ENCODE data around the gene GADL1. TPM values are rescaled to one million over a fixed set of nuclear protein-coding genes. Genes with fewer than 3 reads are reported as not detected.

Gene GADL1
- total RNA-seq, 4 donors from 2014 or later = not detected

DNA sequence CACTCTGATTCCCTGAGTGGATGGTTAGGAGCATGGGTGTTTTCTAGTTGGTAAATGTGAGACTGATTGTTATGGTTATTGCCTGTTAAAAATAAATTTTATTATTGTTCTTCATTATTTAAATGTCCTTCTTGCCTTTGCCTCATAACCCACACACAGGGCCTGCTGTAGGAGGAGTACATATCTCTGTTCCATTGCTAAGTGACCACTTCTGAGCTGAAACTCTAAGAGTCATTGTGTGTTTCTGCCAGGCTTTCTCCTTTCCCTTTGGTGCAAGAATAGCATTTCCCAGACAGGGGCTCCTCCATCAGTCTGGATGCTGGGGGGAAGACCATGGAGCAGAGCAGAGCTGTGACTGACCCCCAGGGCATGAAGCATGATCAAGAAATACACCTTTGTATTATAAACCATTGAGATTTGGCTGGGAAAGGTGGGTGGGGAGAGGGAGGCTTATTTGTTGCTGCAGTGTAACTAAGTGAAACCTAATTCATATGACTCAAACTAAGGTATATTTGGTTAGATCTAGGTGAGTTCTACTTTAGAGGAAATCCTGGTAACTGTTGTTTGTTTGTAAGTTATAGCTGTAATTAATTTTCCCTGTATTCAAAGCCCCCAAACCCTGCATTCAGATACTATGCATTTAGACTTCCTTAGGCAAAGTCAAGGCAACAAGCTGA, 150.7 kb downstream of the GADL1 start:
- no peaks in the 10 kb centered on the region for H3K27me3 ChIP-seq
- no peak for TF ChIP-seq POLR2A (IDR thresholded peaks at IDR 0.05)
- TF ChIP-seq, protein P1, sequence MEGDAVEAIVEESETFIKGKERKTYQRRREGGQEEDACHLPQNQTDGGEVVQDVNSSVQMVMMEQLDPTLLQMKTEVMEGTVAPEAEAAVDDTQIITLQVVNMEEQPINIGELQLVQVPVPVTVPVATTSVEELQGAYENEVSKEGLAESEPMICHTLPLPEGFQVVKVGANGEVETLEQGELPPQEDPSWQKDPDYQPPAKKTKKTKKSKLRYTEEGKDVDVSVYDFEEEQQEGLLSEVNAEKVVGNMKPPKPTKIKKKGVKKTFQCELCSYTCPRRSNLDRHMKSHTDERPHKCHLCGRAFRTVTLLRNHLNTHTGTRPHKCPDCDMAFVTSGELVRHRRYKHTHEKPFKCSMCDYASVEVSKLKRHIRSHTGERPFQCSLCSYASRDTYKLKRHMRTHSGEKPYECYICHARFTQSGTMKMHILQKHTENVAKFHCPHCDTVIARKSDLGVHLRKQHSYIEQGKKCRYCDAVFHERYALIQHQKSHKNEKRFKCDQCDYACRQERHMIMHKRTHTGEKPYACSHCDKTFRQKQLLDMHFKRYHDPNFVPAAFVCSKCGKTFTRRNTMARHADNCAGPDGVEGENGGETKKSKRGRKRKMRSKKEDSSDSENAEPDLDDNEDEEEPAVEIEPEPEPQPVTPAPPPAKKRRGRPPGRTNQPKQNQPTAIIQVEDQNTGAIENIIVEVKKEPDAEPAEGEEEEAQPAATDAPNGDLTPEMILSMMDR (IDR thresholded peaks at IDR 0.05) = no peak
- intact Hi-C loops (cut with DNase I) = no loop called here
- peaks cover 0 to 6% (median 0%) of the 10 kb centered on the region in 3 donors for H3K4me1 ChIP-seq
- no peaks in the 10 kb centered on the region for H3K36me3 ChIP-seq
- no peak for DNase-seq
- no peak overlapping the region for H3K4me3 ChIP-seq
- no peaks in the 10 kb centered on the region for H3K9me3 ChIP-seq
- H3K27ac ChIP-seq = no peak overlapping the region

DNA sequence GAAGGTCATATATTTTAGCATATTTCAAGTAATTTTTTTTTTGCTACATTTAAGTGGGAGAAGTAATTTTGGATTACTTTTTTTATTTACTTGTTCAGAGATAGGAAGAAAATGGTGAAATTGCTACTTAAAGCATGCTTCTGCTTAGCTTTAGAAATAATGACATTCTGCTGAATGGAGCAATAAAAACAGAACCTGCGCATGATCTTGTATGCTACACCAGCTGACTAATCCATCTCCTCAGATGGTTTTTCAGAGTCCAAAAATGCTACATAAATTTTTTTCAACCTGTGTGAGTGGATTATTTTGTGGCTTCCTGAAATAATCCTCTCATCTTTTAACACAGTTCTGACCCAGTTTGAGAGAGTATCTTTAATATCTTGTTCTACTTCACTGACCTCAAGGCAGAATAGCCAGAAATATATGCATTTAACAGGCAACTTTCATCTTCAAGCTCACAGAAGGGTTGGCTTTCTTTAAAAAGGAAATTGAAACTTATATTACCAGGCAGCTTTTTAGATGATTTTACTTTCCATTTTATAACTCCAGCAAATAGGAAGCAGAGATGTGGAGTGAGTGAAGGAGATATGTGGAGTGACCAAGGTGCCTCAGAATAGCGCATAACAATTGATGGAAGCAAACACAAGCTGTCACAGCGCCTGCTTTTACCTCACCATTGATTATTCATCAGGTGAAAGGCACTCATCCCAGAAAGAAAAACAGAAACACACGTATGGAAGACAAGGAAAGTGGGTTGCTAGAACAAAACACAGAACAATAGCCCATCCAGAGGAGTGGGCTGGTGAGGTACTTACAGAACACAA, 151.5 kb downstream of the GADL1 start:
- Histone ChIP-seq H3K9me3 (no peaks in the 10 kb centered on the region), H3K4me1 (peaks cover 0 to 4% (median 0%) of the 10 kb centered on the region in 3 donors), H3K27ac (no peak overlapping the region), H3K27me3 (no peaks in the 10 kb centered on the region), H3K4me3 (no peak overlapping the region), H3K36me3 (no peaks in the 10 kb centered on the region)
- intact Hi-C loops (cut with DNase I) = no loop called here
- no peak for TF ChIP-seq POLR2A (IDR thresholded peaks at IDR 0.05)
- TF ChIP-seq, protein P1 (IDR thresholded peaks at IDR 0.05) = no peak
- no peak for DNase-seq
- 86% methylated on average over 4 of the region's 4 CpGs for WGBS, 2 donors

DNA sequence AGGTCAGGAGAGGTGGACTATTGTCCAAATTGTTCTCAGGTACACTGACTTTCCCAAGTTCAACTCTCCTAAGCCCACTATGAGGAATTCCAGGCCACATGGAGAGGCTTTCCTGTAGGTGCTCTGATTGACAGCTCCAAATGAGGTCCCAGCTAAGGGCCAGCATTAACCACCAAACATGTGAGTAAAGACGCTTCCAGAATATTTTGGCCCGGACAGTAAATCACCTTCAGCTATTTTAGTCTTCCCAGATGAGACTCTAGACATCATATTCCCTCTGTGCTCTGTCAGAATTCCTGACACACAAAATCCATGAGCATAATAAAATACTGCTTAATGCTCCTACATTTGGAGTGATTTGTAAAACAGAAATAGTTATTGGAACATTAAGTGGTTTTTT, 152.6 kb downstream of the GADL1 start:
- Histone ChIP-seq H3K4me3 (no peak overlapping the region), H3K9me3 (no peaks in the 10 kb centered on the region), H3K4me1 (no peaks in the 10 kb centered on the region), H3K36me3 (no peaks in the 10 kb centered on the region), H3K27ac (no peak overlapping the region), H3K27me3 (no peaks in the 10 kb centered on the region)
- no peak for DNase-seq
- intact Hi-C loops (cut with DNase I) = no loop called here
- 82 to 91% methylated on average over 2 of the region's 2 CpGs for WGBS, 2 donors
- TF ChIP-seq, protein P1 (IDR thresholded peaks at IDR 0.05) = no peak
- TF ChIP-seq POLR2A (IDR thresholded peaks at IDR 0.05) = no peak

DNA sequence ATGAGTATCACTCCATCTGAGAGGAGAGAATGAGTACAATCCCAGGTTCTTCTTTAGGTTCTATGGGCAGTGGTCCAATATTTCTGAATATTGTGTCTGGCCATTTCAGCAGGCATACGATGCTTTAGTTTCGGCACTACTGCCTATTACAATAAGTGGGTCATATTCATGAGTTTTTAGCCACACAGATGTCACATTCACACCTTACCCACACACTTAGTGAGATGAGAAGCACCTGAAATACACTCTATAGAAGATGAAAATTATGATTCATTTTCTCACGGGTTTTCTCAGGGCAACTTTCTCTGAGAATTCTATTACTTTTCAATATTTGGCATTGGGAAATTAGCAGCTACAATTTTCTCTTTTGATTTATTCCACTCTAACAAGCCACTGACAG, 155.9 kb downstream of the GADL1 start:
- H3K27ac ChIP-seq = no peak overlapping the region
- intact Hi-C loops (cut with DNase I) = no loop called here
- no peaks in the 10 kb centered on the region for H3K27me3 ChIP-seq
- H3K9me3 ChIP-seq = no peaks in the 10 kb centered on the region
- no peak for DNase-seq
- TF ChIP-seq, protein P1 (IDR thresholded peaks at IDR 0.05) = no peak
- TF ChIP-seq POLR2A (IDR thresholded peaks at IDR 0.05) = no peak
- no peaks in the 10 kb centered on the region for H3K36me3 ChIP-seq
- H3K4me1 ChIP-seq = no peaks in the 10 kb centered on the region
- WGBS, 2 donors = 93 to 94% methylated on average over 3 of the region's 3 CpGs
- no peak overlapping the region for H3K4me3 ChIP-seq

DNA sequence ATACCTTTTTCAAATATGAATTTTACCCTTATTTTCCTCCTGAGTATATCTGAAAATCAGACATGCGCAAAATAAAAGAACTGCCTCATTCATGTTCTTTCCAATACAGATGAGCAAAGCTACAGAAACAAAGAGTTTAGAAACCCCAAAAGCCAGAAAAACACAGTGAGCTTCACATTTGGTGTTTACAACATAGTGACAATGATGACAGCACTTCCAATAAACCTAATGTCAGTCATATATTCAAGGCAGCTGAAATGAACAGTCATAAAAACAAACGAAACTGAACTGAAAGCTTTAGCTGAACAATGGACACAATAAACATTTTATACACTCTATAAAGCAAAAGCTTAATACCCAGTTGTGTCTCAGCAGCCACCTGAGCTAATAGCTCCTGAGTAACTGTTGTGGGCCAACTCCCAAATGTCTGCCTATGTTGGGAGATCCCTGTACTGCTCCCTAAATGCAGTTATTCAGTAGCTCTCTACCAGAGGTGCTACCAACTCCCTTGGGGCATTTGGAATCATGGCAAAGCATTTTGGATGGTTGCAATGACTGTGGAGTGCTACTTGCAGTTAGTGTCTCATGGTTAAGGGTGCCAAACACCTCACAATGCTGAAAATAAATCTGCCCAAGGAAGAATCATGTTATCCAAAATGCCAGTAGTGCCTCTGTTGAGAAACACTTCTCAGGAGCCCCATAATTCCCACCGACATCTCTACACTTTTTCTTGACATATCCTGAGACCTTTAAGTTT, 156.5 kb downstream of the GADL1 start:
- Histone ChIP-seq H3K27me3 (no peaks in the 10 kb centered on the region), H3K36me3 (no peaks in the 10 kb centered on the region), H3K9me3 (no peaks in the 10 kb centered on the region), H3K27ac (no peak overlapping the region), H3K4me3 (no peak overlapping the region), H3K4me1 (no peaks in the 10 kb centered on the region)
- TF ChIP-seq POLR2A (IDR thresholded peaks at IDR 0.05) = no peak
- TF ChIP-seq, protein P1 (IDR thresholded peaks at IDR 0.05) = no peak
- no peak for DNase-seq
- intact Hi-C loops (cut with DNase I) = no loop called here
- WGBS, 2 donors = 68 to 75% methylated on average over 3 of the region's 3 CpGs
